PFSK-1 (cell line): ENCODE results near the gene RORB.

Experiments
- FOXP2 ChIP-seq: optimal IDR thresholded peaks from 2 replicates; pipeline ENCODE3; 2011; ENCODE audit warnings: borderline replicate concordance, control low read depth, inconsistent platforms; ENCODE audit not compliant: insufficient read depth; ENCODE audit errors: extremely low read length, extremely low read depth
- POLR2AphosphoS5 ChIP-seq: IDR thresholded peaks from 2 replicates; pipeline ENCODE4 v1.6.1; 2012; ENCODE audit warnings: low read depth, mild to moderate bottlenecking, control low read depth, low read length, moderate library complexity
- SIN3A ChIP-seq: IDR thresholded peaks from 2 replicates; pipeline ENCODE4 v1.6.1; 2012; ENCODE audit warnings: mild to moderate bottlenecking, low read length, moderate library complexity, borderline replicate concordance; ENCODE audit not compliant: insufficient read depth
- TAF1 ChIP-seq: IDR thresholded peaks from 2 replicates; pipeline ENCODE4 v1.6.1; 2012; ENCODE audit warnings: low read length, control low read depth, borderline replicate concordance; ENCODE audit not compliant: insufficient read depth
- TF ChIP-seq, protein P1 (sequence below), 2 experiments: IDR thresholded peaks; 2 replicates each; pipeline versions ENCODE4 v1.6.1 to v1.8.0; 2011 to 2012; ENCODE audit warnings: low read depth in 2 of 2, low read length in 2 of 2, control low read depth in 1 of 2, inconsistent platforms in 1 of 2, mild to moderate bottlenecking in 1 of 2, moderate library complexity in 1 of 2; ENCODE audit not compliant: insufficient read depth in 1 of 2

Gene RORB

DNA sequence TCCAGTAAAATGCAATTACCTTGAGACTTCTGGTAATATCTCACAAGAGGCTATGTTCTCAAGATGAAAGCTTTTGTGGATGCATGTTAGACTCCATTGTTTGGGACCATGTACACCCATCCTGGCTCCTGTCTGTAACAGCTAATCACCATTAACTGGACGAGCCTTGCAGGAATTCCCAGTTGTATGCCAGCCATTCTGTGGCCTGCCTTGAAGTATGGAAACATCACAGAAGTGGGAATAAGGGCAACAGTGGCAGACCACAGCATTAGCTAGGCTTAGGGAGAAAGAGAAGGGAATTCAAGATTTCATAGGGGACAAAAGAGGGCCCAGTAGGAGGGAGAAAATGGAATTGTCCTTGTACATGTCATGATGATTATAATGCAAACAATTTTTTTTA, 79.0 kb downstream of the RORB start:
- TF ChIP-seq FOXP2 (no peak), TAF1 (no peak), POLR2AphosphoS5 (no peak), SIN3A (no peak)
- TF ChIP-seq, protein P1, sequence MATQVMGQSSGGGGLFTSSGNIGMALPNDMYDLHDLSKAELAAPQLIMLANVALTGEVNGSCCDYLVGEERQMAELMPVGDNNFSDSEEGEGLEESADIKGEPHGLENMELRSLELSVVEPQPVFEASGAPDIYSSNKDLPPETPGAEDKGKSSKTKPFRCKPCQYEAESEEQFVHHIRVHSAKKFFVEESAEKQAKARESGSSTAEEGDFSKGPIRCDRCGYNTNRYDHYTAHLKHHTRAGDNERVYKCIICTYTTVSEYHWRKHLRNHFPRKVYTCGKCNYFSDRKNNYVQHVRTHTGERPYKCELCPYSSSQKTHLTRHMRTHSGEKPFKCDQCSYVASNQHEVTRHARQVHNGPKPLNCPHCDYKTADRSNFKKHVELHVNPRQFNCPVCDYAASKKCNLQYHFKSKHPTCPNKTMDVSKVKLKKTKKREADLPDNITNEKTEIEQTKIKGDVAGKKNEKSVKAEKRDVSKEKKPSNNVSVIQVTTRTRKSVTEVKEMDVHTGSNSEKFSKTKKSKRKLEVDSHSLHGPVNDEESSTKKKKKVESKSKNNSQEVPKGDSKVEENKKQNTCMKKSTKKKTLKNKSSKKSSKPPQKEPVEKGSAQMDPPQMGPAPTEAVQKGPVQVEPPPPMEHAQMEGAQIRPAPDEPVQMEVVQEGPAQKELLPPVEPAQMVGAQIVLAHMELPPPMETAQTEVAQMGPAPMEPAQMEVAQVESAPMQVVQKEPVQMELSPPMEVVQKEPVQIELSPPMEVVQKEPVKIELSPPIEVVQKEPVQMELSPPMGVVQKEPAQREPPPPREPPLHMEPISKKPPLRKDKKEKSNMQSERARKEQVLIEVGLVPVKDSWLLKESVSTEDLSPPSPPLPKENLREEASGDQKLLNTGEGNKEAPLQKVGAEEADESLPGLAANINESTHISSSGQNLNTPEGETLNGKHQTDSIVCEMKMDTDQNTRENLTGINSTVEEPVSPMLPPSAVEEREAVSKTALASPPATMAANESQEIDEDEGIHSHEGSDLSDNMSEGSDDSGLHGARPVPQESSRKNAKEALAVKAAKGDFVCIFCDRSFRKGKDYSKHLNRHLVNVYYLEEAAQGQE (IDR thresholded peaks at IDR 0.05; ENCODE audit: insufficient read depth in 1 of 2, low read depth in 2 of 2, low read length in 2 of 2), result no peak

- TF ChIP-seq POLR2AphosphoS5, result no peak
- TF ChIP-seq TAF1, result no peak
- TF ChIP-seq, protein P1 (IDR thresholded peaks at IDR 0.05; ENCODE audit: insufficient read depth in 1 of 2, low read depth in 2 of 2, low read length in 2 of 2), result no peak
- TF ChIP-seq FOXP2, result no peak
- no peak for TF ChIP-seq SIN3A
These were observed 80.8 kb downstream of the RORB start for GRCh38 chr9:74577956-74578355.

DNA sequence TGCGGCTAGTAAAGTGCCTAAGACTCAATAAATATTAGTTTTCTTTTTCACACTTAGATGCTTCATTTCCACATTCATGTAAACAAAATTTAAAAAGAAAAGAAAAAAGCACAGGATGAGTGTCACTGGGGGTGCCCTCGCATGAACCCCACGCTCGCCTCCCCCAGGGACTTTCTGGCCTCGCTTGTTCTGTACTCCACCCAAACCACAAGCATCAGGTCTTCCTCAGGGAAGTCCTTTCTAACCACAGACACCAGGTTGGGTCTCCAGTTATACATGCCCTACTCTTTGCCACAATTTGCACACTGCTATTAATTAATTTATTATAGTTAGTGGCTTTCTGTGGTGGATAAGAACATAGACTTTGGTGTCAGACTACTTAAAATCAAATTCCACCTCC, 92.4 kb downstream of the RORB start:
- TF ChIP-seq SIN3A, result no peak
- TF ChIP-seq TAF1, result no peak
- TF ChIP-seq POLR2AphosphoS5, result no peak
- no peak for TF ChIP-seq FOXP2
- TF ChIP-seq, protein P1 (IDR thresholded peaks at IDR 0.05; ENCODE audit: insufficient read depth in 1 of 2, low read depth in 2 of 2, low read length in 2 of 2), result no peak

DNA sequence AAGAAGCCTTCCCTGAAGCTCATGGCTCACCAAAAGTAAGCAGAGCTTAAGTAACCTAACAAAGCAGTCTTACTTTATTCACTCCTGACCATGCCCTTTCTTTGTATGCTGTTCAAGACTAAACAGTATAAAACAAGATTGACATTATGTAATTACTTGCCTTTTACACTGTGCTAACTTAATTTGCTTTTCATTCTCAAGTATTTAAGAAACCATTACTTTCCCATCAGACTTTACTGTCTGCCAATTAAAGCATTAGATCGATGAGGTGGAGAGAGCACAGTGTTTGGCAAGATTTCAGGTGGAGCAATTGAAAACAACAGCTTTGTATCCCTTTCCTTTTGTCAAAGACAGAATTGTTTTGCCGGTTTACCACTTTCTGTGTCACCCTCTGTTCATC, 98.2 kb downstream of the RORB start:
- TF ChIP-seq, protein P1 (IDR thresholded peaks at IDR 0.05; ENCODE audit: insufficient read depth in 1 of 2, low read depth in 2 of 2, low read length in 2 of 2), result no peak
- TF ChIP-seq SIN3A, result no peak

DNA sequence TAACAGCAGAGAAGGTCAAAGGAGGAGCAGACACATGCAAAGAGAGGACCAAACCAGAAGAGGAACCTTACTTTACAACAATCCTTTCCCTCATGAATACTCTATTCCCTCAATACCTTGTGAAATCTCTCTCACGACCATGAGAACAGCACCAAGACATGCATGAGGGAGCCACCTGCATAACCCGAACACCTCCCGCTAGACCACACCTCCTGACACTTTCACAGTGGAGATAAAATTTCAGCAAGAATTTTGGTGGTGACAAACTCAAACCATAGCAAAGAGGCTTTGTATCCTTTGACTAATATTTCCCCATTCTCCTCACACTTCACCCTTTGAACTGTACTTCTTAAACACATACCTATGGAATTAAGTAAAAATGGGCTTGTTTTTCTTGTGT, 101.7 kb downstream of the RORB start:
- TF ChIP-seq SIN3A (no peak), TAF1 (no peak), POLR2AphosphoS5 (no peak), FOXP2 (no peak)
- TF ChIP-seq, protein P1 (IDR thresholded peaks at IDR 0.05; ENCODE audit: insufficient read depth in 1 of 2, low read depth in 2 of 2, low read length in 2 of 2), result no peak
